ENCODE measurements around the gene SCG5. TPM values are rescaled to one million over a fixed set of nuclear protein-coding genes. Genes with fewer than 3 reads are reported as not detected.

SCG5 gene
- polyA plus RNA-seq, 3 donors from 2014 or later: 0.45 TPM; not detected in 2

- no peaks in the 10 kb centered on the region for H3K36me3 Mint-ChIP-seq
- H3K27ac Mint-ChIP-seq: no peak overlapping the region
- H3K4me1 Mint-ChIP-seq: no peaks in the 10 kb centered on the region
- H3K9me3 Mint-ChIP-seq: no peaks in the 10 kb centered on the region
- DNase-seq: no peak
- H3K4me3 Mint-ChIP-seq: no peak overlapping the region
- H3K27me3 Mint-ChIP-seq (ENCODE audit: low read depth in 3 of 3): no peaks in the 10 kb centered on the region
These were observed 29.1 kb downstream of the SCG5 start for GRCh38 chr15:32670623-32671022.

GRCh38 chr15:32671339-32672325, 30.1 kb downstream of the SCG5 start:
- Mint-ChIP-seq H3K36me3 (no peaks in the 10 kb centered on the region), H3K27me3 (ENCODE audit: low read depth in 3 of 3) (no peaks in the 10 kb centered on the region), H3K4me3 (no peak overlapping the region), H3K27ac (no peak overlapping the region), H3K4me1 (no peaks in the 10 kb centered on the region), H3K9me3 (no peaks in the 10 kb centered on the region)
- no peak for DNase-seq

DNA sequence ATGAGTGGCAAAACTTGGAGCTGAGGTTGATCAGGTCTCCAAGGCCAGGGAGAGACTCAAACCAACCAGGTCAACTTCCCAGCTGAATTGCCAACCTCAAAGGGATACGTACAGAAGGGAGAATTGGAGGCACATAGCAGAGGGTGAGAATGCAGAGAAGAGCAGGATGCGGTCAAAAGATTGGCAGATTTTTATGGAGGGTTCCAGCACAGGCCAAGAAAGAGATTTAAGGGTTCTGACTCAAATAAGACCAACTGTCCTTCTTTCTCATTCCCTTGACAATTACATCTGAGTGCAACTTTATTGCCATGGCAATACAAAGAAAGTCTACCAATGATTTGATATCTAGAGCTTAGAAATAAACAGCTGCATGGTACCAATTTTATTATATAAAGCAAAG, 33.2 kb downstream of the SCG5 start:
- H3K9me3 Mint-ChIP-seq: no peaks in the 10 kb centered on the region
- no peaks in the 10 kb centered on the region for H3K36me3 Mint-ChIP-seq
- no peak for DNase-seq
- peaks cover 0 to 4% (median 0%) of the 10 kb centered on the region in 3 donors for H3K27me3 Mint-ChIP-seq (ENCODE audit: low read depth in 3 of 3)
- H3K4me3 Mint-ChIP-seq: no peak overlapping the region
- no peaks in the 10 kb centered on the region for H3K4me1 Mint-ChIP-seq
- no peak overlapping the region for H3K27ac Mint-ChIP-seq

DNA sequence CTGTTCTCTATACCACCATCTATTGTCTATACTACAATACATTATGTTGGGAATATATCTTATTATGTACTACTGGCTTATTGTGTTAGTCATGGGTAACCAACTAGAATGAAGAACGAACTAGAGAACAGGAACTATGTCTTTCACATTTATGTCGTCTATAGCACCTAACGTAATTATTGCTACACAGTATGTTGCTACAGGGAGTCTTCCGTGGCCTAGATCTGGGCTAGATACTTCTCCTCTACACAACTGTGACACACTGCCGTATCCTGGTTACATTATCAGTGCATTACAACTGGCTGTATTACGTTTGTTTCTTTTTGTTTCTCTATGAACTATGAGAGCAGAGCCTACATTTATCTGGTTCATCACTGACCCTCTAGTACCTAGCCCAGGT, 34.0 kb downstream of the SCG5 start:
- Mint-ChIP-seq H3K4me1 (no peaks in the 10 kb centered on the region), H3K36me3 (no peaks in the 10 kb centered on the region), H3K27me3 (ENCODE audit: low read depth in 3 of 3) (peaks cover 0 to 4% (median 0%) of the 10 kb centered on the region in 3 donors), H3K4me3 (no peak overlapping the region), H3K9me3 (no peaks in the 10 kb centered on the region), H3K27ac (no peak overlapping the region)
- no peak for DNase-seq

DNA sequence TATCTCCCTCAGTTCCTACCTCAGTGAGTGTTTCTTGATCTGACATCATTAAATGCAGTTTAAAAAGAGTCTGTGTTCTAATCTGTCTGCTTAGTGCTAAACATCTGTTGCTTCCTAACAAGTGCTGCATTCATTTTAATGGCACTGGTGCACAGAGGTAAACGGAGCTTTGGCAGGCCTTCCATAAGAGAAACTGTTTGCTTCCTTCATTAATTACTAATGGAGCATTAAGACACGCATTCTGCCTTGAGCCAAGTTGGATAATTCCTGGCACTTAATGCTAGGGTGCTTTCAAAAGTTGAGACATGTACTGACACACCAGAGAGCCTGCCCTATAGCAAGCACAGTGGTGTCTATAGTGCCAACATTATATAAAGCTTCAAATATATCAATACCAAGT, 34.7 kb downstream of the SCG5 start:
- H3K36me3 Mint-ChIP-seq: no peaks in the 10 kb centered on the region
- H3K9me3 Mint-ChIP-seq: no peaks in the 10 kb centered on the region
- no peak overlapping the region for H3K27ac Mint-ChIP-seq
- H3K4me3 Mint-ChIP-seq: no peak overlapping the region
- H3K4me1 Mint-ChIP-seq: no peaks in the 10 kb centered on the region
- peaks cover 0 to 4% (median 0%) of the 10 kb centered on the region in 3 donors for H3K27me3 Mint-ChIP-seq (ENCODE audit: low read depth in 3 of 3)
- DNase-seq: no peak

GRCh38 chr15:32677238-32677750, 35.8 kb downstream of the SCG5 start:
- peaks cover 0 to 4% (median 0%) of the 10 kb centered on the region in 3 donors for H3K27me3 Mint-ChIP-seq (ENCODE audit: low read depth in 3 of 3)
- no peaks in the 10 kb centered on the region for H3K36me3 Mint-ChIP-seq
- no peaks in the 10 kb centered on the region for H3K9me3 Mint-ChIP-seq
- DNase-seq: no peak
- no peak overlapping the region for H3K4me3 Mint-ChIP-seq
- no peaks in the 10 kb centered on the region for H3K4me1 Mint-ChIP-seq
- H3K27ac Mint-ChIP-seq: no peak overlapping the region

DNA sequence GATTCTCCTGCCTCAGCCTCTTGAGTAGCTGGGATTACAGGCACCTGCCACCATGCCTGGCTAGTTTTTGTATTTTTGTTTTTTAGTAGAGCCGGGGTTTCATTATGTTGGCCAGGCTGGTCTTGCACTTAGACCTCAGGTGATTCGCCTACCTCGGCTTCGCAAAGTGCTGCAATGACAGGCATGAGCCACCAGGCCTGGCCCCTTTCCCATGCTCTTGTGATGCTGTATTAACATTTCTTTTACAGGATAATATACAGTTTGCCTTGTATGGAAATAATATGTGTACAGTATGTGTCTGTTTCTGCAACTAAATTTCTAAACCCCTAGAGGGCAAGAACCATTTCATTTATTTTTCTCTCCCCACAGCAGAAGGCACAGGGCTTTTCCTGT, 37.8 kb downstream of the SCG5 start:
- H3K4me3 Mint-ChIP-seq: no peak overlapping the region
- no peak overlapping the region for H3K27ac Mint-ChIP-seq
- H3K9me3 Mint-ChIP-seq: no peaks in the 10 kb centered on the region
- H3K36me3 Mint-ChIP-seq: no peaks in the 10 kb centered on the region
- H3K27me3 Mint-ChIP-seq (ENCODE audit: low read depth in 3 of 3): peaks cover 0 to 4% (median 0%) of the 10 kb centered on the region in 3 donors
- no peaks in the 10 kb centered on the region for H3K4me1 Mint-ChIP-seq
- no peak for DNase-seq

DNA sequence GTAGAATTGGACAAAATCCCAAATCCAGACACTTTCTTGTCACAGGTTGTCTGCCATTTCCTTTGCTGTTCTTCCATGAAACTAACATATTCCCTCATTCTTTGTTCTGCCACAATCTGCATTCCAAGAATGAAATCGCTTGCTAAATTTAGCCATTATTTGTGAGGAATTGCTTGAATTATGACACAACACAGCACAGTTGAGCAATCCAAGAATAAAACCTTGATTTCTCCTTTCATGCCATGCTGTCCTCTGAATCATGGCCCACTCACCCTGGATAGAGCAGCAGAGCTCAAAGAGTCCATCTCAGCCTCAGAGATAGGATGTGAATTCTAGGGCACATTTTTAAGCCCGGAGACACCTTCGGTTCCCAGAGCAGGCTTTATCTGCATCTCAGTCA, 41.1 kb downstream of the SCG5 start:
- DNase-seq: no peak
- no peaks in the 10 kb centered on the region for H3K4me1 Mint-ChIP-seq
- no peak overlapping the region for H3K4me3 Mint-ChIP-seq
- no peak overlapping the region for H3K27ac Mint-ChIP-seq
- H3K9me3 Mint-ChIP-seq: no peaks in the 10 kb centered on the region
- peaks cover 0 to 5% (median 0%) of the 10 kb centered on the region in 3 donors for H3K27me3 Mint-ChIP-seq (ENCODE audit: low read depth in 3 of 3)
- H3K36me3 Mint-ChIP-seq: no peaks in the 10 kb centered on the region

DNA sequence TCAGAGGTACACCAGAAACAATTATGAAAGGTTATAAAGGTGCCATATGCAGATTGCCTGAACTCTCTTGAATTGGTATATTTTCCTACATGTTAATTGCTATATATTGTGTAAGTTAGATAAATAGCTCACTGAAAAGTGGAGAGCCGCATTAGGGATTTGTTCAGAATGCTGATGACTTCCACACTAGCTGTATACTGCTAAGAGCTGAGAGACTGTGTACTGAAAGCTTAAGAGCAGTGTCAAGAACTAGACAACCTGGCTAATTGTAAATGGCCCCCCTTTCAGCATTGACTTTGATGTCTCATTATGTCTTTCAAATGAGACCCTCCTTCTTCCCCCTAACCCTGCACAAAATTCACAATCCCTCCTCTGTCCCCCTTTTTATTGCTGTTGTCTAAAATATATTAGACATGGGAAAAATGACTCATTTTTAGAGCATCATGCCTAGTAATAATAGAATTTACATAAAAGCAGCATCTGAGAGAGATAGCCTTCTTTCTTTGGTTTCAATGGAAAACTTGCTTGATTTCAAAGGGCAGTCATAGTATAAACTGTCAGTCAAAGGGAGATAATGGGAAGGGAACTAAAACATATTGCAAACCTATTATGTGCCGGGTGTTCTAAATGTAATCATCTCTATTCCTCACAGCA, 41.6 kb downstream of the SCG5 start:
- Mint-ChIP-seq H3K27me3 (ENCODE audit: low read depth in 3 of 3) (peaks cover 0 to 1% (median 0%) of the 10 kb centered on the region in 3 donors), H3K4me1 (no peaks in the 10 kb centered on the region), H3K27ac (no peak overlapping the region), H3K9me3 (no peaks in the 10 kb centered on the region), H3K4me3 (no peak overlapping the region), H3K36me3 (no peaks in the 10 kb centered on the region)
- DNase-seq: no peak

- Mint-ChIP-seq H3K27me3 (ENCODE audit: low read depth in 3 of 3) (peaks cover 0 to 1% (median 0%) of the 10 kb centered on the region in 3 donors), H3K27ac (no peak overlapping the region), H3K4me1 (no peaks in the 10 kb centered on the region), H3K36me3 (no peaks in the 10 kb centered on the region), H3K4me3 (no peak overlapping the region), H3K9me3 (no peaks in the 10 kb centered on the region)
- no peak for DNase-seq
These were observed 42.5 kb downstream of the SCG5 start for GRCh38 chr15:32683906-32684584.

- Mint-ChIP-seq H3K4me1 (no peaks in the 10 kb centered on the region), H3K9me3 (no peaks in the 10 kb centered on the region), H3K4me3 (no peak overlapping the region), H3K27ac (no peak overlapping the region), H3K27me3 (ENCODE audit: low read depth in 3 of 3) (peaks cover 0 to 1% (median 0%) of the 10 kb centered on the region in 3 donors), H3K36me3 (no peaks in the 10 kb centered on the region)
- no peak for DNase-seq
These were observed 44.1 kb downstream of the SCG5 start for GRCh38 chr15:32685576-32685975.

DNA sequence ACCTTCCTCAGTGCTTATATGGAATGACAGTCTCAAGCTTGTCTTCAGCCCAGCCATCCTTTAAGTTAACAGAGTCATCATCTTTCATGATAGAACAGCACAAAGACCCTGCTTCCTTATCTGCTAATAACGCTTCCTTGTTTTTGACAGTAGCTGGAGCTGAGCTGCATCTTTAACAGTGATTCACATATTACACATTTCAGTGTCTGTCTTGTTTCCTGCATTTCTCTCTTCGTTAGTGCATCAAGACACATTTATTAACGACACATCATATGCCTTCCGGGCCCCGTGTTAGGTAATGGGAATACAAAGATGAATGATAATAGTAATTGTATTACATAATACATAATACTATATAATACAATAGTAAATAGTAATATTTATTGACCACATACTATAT, 46.0 kb downstream of the SCG5 start:
- no peak overlapping the region for H3K4me3 Mint-ChIP-seq
- H3K9me3 Mint-ChIP-seq: no peaks in the 10 kb centered on the region
- H3K27me3 Mint-ChIP-seq (ENCODE audit: low read depth in 3 of 3): peaks cover 0 to 5% (median 1%) of the 10 kb centered on the region in 3 donors
- DNase-seq: no peak
- no peaks in the 10 kb centered on the region for H3K4me1 Mint-ChIP-seq
- no peak overlapping the region for H3K27ac Mint-ChIP-seq
- H3K36me3 Mint-ChIP-seq: no peaks in the 10 kb centered on the region

DNA sequence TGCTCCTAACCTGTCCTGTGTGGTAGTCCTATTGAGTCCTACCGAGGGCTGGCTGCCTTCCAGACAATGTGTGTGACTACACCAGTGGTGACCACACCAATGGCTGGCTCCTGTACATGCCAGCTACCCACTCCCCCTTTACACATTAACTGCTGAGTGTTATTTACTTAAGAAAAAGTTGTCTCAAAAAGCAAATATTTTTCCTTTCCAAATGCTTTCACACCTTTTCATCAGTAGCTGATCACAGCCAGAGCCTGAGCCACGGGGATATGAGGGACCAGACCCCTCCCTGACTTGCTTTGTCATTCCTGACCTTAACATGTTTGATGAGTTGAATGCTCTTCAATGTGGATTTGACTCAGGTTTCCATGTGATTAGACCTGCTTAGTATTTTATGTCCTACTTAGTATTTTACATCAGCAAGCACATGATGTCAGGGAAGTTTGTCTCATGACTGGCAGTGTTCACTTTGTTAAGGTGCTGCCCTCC, 46.7 kb downstream of the SCG5 start:
- Mint-ChIP-seq H3K9me3 (no peaks in the 10 kb centered on the region), H3K27me3 (ENCODE audit: low read depth in 3 of 3) (peaks cover 0 to 5% (median 1%) of the 10 kb centered on the region in 3 donors), H3K27ac (no peak overlapping the region), H3K36me3 (no peaks in the 10 kb centered on the region), H3K4me1 (no peaks in the 10 kb centered on the region), H3K4me3 (no peak overlapping the region)
- DNase-seq: no peak
